Peyer's patch (tissue), 4 donors: ENCODE measurements around the gene TICRR. TPM values are rescaled to one million over a fixed set of nuclear protein-coding genes. Genes with fewer than 3 reads are reported as not detected.
A peak's percentile ranks its signal among the peaks of the same experiment; 100 is the strongest.

ENCODE experiments used
- DNase-seq, 3 donors: peaks; one replicate each; pipeline ENCODE4 v3.0.0-alpha.2; 2017 to 2019
- H3K27ac ChIP-seq, 4 donors: fragments of 200-600 bp; sonication (generic); one replicate each; pipeline ENCODE4 v1.5.1; 2016 to 2019
- H3K27me3 ChIP-seq, 2 donors: fragments of 200-600 bp; sonication (generic); one replicate each; pipeline ENCODE4 v1.5.1; 2019
- H3K36me3 ChIP-seq, 3 donors: fragments of 200-600 bp; sonication (generic); one replicate each; pipeline ENCODE4 v1.5.1; 2016 to 2019
- H3K4me1 ChIP-seq, 4 donors: fragments of 200-600 bp; sonication (generic); one replicate each; pipeline ENCODE4 v1.5.1; 2016 to 2019
- H3K4me3 ChIP-seq, 4 donors: fragments of 200-600 bp; sonication (generic); 1 replicate in 3 of 4; 2 replicates in 1 of 4; pipeline ENCODE4 v1.5.1; 2016 to 2019; ENCODE audit warnings: mild to moderate bottlenecking in 1 of 4
- H3K9me3 ChIP-seq, 4 donors: fragments of 200-600 bp; sonication (generic); one replicate each; pipeline ENCODE4 v1.5.1; 2016 to 2019; ENCODE audit warnings: mild to moderate bottlenecking in 1 of 4
- POLR2A ChIP-seq, 2 donors: fragments of 450-650 bp; IDR thresholded peaks; one replicate each; pipeline ENCODE4 v1.5.1; 2017; ENCODE audit warnings: antibody characterized with exemption in 2 of 2, mild to moderate bottlenecking in 2 of 2, moderate library complexity in 2 of 2
- total RNA-seq, 4 donors: library from RNA; depleted of rRNA; stranded (reverse); fragments of >200 nt; gene quantifications; one replicate each; pipeline ENCODE4 v1.1.0, GENCODE V29; 2016
- TF ChIP-seq, protein P1 (sequence below), 6 experiments: fragments of 450-650 bp in 4 of 6; fragments of 200-600 bp in 2 of 6; sonication (generic) in 1 of 6; IDR thresholded peaks; one replicate each; pipeline ENCODE4 v1.5.1; 2017 to 2019; ENCODE audit warnings: antibody characterized with exemption in 6 of 6, mild to moderate bottlenecking in 3 of 6, moderate library complexity in 1 of 6

The TICRR gene
- total RNA-seq, 4 donors from 2014 or later: 2.3 to 8.3 (median 3.2) TPM

DNA sequence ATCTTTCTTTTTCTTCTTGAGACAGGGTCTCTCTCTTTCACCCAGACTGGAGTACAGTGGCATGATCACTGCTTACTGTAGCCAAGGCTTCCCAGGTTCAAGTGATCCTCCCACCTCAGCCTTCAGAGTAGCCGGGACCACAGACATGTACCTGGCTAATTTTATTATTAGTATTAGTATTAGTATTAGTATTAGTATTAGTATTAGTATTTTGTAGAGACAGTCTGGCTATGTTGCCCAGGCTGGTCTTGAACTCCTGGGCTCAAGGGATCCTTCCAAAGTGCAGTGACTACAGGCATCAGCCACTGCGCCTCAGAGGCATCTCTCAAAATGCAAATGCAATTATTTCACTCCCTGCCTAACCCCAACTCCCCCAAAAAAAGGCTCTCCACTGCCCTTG is 78.3 kb downstream of the TICRR start:
- H3K4me3 ChIP-seq: no peak overlapping the region
- peaks cover 0 to 13% (median 6%) of the 10 kb centered on the region in 4 donors for H3K4me1 ChIP-seq
- DNase-seq: peak in 1 of 3 donors; percentile 9
- H3K9me3 ChIP-seq: no peaks in the 10 kb centered on the region
- TF ChIP-seq, protein P1, sequence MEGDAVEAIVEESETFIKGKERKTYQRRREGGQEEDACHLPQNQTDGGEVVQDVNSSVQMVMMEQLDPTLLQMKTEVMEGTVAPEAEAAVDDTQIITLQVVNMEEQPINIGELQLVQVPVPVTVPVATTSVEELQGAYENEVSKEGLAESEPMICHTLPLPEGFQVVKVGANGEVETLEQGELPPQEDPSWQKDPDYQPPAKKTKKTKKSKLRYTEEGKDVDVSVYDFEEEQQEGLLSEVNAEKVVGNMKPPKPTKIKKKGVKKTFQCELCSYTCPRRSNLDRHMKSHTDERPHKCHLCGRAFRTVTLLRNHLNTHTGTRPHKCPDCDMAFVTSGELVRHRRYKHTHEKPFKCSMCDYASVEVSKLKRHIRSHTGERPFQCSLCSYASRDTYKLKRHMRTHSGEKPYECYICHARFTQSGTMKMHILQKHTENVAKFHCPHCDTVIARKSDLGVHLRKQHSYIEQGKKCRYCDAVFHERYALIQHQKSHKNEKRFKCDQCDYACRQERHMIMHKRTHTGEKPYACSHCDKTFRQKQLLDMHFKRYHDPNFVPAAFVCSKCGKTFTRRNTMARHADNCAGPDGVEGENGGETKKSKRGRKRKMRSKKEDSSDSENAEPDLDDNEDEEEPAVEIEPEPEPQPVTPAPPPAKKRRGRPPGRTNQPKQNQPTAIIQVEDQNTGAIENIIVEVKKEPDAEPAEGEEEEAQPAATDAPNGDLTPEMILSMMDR (IDR thresholded peaks at IDR 0.05): no peak
- TF ChIP-seq POLR2A (IDR thresholded peaks at IDR 0.05): no peak
- H3K36me3 ChIP-seq: no peaks in the 10 kb centered on the region
- H3K27ac ChIP-seq: no peak overlapping the region
- H3K27me3 ChIP-seq: peaks cover 0 to 7% of the 10 kb centered on the region in 2 donors

DNA sequence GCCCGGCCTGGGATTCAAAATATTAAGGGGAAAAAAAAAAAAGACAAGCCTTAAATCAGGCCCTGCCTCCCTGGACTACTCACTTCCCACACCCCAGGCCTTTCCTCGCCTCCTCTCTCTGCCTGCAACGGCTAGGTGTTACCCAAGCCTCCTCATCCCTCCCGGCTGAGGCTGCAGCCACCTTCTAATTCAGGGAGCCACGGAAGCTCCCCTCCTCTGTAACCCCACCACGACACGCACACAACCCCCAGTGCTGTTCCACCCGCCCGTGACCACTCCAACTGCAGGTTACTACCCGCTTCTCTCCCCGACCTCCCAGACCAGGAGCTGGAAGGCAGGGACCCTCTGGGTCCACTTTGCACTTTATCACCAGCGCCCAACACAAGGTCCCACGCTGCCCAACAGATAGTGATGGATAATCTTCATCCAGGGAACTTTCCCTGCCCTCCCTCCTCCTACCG is 79.1 kb downstream of the TICRR start:
- Histone ChIP-seq H3K27ac (no peak overlapping the region), H3K36me3 (no peaks in the 10 kb centered on the region), H3K4me1 (peaks cover 0 to 13% (median 6%) of the 10 kb centered on the region in 4 donors), H3K4me3 (peak overlapping the region in 3 of 4 donors; percentile 40 to 65 (median 61)), H3K27me3 (peaks cover 0 to 7% of the 10 kb centered on the region in 2 donors), H3K9me3 (no peaks in the 10 kb centered on the region)
- TF ChIP-seq POLR2A (IDR thresholded peaks at IDR 0.05): no peak
- TF ChIP-seq, protein P1 (IDR thresholded peaks at IDR 0.05): no peak
- peak in 1 of 3 donors; percentile 36 for DNase-seq

DNA sequence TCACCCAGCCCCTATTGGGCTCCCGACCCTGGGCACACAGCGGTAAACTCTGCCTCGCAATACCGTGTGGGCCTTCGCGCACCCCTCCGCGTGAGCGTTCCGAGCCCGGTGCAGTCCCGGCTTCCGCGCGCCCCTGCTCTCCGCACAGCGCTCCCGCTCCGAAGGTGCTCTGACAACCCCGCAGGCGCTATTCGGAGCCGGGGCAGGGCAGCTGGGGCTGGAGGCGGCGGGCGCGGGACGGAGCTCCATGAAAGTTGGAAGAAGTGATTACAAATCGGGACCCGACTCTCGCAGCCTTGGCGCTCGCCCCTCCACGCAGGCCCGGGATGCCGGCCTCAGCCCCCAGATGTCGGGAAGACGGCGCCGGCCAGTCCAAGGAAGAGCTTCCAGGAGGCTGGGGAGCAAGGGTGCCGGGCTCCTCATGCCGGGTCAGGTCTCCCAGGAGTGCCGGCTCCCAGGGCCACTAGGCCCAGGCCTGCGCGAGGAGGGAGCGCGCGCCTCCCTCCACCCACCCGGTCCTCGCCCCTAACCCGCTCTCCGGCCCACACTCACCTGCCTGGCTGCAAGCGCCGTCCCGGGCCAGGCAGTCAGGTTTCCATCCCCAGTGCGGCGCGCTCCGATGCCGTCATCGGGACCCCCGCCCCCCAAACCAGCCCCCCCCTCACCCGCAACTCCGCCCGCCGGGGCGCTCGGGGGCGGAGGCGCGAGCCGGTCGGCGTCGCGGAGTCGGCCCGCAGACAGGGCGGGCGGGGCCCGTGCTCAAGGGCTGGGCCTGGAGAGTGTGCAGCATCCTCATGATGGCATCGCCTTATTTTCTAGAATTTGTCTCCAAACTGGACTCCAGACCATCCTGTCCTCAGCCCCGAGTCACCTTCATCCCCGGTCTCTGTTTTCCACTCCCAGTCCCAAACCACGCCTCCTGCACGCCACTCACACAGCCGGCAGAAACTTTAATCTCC is 79.9 kb downstream of the TICRR start, which contains the start of gene KIF7:
Gene KIF7 (minus strand): TSS at position 621 of the 959 bp plus-strand sequence. CDS start 2,537 bp downstream, outside the sequence.
- Histone ChIP-seq H3K4me1 (peaks cover 0 to 13% (median 6%) of the 10 kb centered on the region in 4 donors), H3K9me3 (no peaks in the 10 kb centered on the region), H3K27ac (peak within 1 kb of the TSS; percentile 5 to 47 (median 22)), H3K27me3 (peaks cover 0 to 7% of the 10 kb centered on the region in 2 donors), H3K4me3 (peak within 1 kb of the TSS; percentile 38 to 65 (median 50)), H3K36me3 (no peaks in the 10 kb centered on the region)
- DNase-seq: peak in 1 of 3 donors; percentile 45
- TF ChIP-seq, protein P1 (IDR thresholded peaks at IDR 0.05): no peak
- no peak for TF ChIP-seq POLR2A (IDR thresholded peaks at IDR 0.05)

DNA sequence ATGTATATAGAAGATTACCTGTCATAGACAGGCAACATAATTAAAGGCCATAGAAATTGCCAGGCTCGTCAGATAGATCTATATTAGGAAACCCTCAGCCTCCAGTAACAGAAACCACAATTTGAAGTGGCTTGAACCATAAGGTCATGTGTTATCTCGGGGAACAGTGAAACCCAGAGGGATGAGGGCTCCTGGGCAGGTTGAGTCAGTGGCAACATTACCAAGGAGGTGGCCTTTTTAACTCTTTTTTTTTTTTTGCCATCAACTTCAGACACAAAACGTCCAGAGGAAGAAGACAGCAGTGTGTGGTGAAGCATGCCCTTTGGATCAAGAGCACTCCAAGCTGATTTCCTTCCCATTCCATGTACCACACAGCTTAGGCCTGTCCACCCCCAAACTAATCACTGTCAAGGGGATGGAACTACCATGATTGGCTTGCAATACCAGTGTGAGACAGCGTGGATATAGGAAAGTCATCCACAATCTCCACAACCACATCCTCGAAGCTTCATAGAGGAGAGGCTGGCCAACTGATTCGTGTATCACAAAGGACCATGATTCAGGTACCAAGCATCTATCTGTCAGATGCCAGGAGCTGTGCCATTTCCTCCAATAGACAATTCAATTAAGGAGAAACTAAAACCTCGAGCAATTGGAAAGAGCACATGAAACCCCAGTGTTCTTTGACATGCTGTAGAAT is 81.0 kb downstream of the TICRR start:
- peaks cover 0 to 13% (median 6%) of the 10 kb centered on the region in 4 donors for H3K4me1 ChIP-seq
- peak in 1 of 3 donors; percentile 10 for DNase-seq
- no peaks in the 10 kb centered on the region for H3K9me3 ChIP-seq
- H3K27me3 ChIP-seq: peaks cover 0 to 7% of the 10 kb centered on the region in 2 donors
- no peak overlapping the region for H3K27ac ChIP-seq
- H3K4me3 ChIP-seq: no peak overlapping the region
- H3K36me3 ChIP-seq: no peaks in the 10 kb centered on the region
- TF ChIP-seq, protein P1 (IDR thresholded peaks at IDR 0.05): no peak
- no peak for TF ChIP-seq POLR2A (IDR thresholded peaks at IDR 0.05)

DNA sequence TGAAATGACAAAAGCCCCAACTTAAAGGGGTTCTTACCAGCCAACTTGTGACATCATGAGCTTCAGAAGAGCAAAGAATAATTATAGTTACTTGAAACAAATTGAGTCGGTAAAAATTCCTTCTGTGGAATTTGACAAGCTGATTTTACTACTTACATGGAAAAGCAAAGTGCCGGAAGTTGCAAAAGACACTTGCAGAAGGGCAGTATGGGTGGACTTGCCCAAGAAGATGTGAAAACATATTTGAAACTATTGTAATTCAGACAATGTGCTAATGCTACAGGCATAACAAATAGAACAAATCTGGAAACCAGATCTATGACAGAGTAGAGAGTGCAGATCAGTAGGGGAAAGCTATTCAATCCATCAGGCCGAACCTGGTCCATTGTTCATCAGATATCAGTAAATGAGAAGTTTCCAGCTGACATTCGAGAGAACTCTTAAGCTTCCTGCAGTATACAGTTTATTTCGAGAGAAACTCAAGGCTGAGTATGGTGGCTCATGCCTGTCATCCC is 82.5 kb downstream of the TICRR start:
- Histone ChIP-seq H3K9me3 (no peaks in the 10 kb centered on the region), H3K27ac (no peak overlapping the region), H3K27me3 (peaks cover 0 to 7% of the 10 kb centered on the region in 2 donors), H3K4me3 (no peak overlapping the region), H3K4me1 (peaks cover 0 to 13% (median 6%) of the 10 kb centered on the region in 4 donors), H3K36me3 (no peaks in the 10 kb centered on the region)
- no peak for TF ChIP-seq POLR2A (IDR thresholded peaks at IDR 0.05)
- TF ChIP-seq, protein P1 (IDR thresholded peaks at IDR 0.05): no peak
- no peak for DNase-seq
